Measurements from ENCODE around the gene ZBED6. TPM values are rescaled to one million over a fixed set of nuclear protein-coding genes. Genes with fewer than 3 reads are reported as not detected.

The ZBED6 gene, protein sequence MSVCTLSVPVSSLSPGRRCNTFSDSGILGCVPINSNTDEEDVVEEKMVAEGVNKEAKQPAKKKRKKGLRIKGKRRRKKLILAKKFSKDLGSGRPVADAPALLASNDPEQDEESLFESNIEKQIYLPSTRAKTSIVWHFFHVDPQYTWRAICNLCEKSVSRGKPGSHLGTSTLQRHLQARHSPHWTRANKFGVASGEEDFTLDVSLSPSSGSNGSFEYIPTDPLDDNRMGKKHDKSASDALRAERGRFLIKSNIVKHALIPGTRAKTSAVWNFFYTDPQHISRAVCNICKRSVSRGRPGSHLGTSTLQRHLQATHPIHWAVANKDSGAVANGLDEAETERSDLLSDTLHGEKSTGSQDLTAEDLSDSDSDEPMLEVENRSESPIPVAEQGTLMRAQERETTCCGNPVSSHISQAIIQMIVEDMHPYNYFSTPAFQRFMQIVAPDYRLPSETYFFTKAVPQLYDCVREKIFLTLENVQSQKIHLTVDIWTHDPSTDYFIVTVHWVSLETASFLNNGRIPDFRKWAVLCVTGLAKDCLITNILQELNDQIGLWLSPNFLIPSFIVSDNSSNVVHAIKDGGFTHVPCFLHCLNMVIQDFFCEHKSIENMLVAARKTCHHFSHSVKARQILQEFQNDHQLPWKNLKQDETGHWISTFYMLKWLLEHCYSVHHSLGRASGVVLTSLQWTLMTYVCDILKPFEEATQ (N-terminal part only)
- 8.0 and 16.2 TPM in 2 replicates for total RNA-seq

DNA sequence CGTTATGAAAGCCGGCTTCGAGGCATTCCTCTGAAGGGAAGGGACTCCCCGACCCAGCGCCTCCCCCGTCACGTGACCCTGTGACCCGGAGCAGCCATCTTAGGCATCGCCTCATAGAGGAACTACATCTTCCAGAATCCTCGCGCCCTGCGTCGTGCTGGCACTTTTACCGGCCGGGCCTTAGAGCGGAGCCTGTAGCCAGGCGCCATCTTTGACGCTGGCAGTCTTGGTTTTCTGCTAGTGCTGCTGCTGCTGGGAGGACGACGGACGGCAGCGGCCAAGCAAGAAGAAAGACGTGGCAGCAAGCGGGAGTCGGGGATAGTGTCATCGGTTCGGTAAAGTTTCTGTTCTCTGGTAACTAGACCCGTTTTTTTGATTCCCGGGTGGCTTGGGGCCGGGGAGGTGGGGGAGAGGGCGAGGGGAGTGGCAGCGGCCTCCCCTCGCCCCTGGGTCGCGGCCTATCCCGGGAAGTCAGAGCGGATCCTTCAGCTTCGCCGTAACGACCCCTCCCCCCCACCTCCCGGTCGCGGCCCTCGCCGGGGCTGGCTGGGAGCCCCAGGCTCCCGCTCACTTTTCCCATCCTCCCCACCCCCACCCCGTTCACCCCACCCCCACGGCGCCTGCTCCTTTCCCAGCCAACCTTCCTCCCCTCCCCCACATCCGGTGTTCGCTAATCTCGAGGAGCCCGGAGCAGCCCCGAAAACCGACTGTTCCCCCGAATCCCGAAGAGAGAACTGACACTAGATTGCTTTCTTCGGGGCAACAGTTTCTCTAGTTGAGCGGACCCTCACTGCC, at the start of gene ZBED6, which contains the start of gene ZC3H11A:
TSS of gene ZBED6 (plus strand) at position 183 of the 795 bp plus-strand sequence. CDS start 1,900 bp downstream, outside the sequence.
TSS of gene ZC3H11A (plus strand) at position 183 of the 795 bp plus-strand sequence. CDS start 21,448 bp downstream, outside the sequence.

DNA sequence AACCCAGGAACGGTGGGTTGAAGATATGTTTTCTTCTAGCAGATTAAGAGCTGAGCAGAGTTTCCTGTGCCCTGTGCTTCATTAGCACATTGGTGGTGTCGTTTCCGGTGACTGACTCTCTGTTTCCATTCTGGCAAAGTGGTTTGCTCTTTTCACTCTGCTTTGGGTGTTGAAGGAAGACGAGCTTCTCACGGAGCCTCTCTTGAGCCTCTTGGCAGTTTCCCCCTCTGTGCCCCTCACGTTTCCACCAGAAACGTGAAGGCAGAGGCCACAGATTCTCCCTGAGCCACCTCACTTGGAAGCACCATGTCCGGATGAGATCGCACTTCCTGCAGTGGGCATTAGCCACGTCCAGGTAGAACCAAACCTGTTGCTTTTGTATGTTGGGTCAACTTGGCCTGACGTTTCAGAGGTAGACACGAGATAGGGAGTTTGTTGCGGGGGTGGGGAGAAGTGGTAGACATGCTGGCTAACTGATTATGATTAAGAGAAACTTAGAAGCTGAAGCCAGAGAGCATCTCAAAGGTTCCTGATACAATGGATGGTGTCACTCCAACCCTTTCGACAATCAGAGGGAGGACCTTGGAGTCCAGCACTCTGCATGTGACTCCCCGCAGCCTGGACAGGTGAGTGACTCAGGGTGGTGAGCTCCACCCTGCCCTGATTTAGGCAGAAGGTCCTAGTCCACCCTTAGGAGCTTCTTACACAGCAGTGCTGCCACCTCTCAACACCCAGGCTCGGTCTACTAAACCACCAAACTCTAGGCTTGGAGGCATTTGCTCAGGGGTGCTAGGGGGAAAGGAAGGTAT, 30.2 kb upstream of the ZBED6 start, which contains the start of gene LAX1:
TSS of gene LAX1 (plus strand) at position 155 of the 809 bp plus-strand sequence. CDS start at position 538, 383 bp downstream.

Other genes starting within 250 kb of the ZBED6 start
- gene ATP2B4, start 168.8 kb upstream of the ZBED6 start, total RNA-seq = 53.4 and 60.1 TPM in 2 replicates
- not detected in 2 replicates for gene LAX1, start 30.4 kb upstream of the ZBED6 start, total RNA-seq
- gene ZC3H11A, start within 50 bp of the ZBED6 start, total RNA-seq = 37.3 and 37.5 TPM in 2 replicates
- gene SNRPE, start 66.0 kb downstream of the ZBED6 start, total RNA-seq = 47.5 and 82.9 TPM in 2 replicates

Data from mesangial cell (primary cell).